GM21367 (cell line): ENCODE results near the gene DPPA5.
"Not testable (repeated sequence)": the region's sequence is repeated elsewhere in the genome, so short reads cannot be mapped to it uniquely, and the experiment has no call there.

ENCODE experiments used
- ATAC-seq: cut with Tn5 transposase; IDR thresholded peaks from one replicate; pipeline ENCODE4 v1.9.1; 2021; ENCODE audit not compliant: unreplicated experiment

DPPA5 gene

DNA sequence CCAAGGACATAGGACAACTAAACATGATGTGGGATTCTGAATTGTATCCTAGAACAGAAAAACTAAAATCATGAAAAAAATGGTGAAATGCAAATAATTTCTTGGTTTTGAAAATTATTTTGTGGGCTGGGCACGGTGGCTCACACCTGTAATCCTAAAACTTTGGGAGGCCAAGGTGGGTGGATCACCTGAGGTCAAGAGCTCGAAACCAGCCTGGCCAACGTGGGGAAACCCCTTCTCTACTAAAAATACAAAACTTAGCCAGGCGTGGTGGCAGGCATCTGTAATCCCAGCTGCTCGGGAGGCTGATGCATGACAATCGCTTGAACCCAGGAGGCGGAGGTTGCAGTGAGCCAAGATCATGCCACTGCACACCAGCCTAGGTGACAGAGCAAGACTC lies 50.3 kb downstream of the DPPA5 start:
- ATAC-seq, result not testable (repeated sequence)
